Mesenchymal stem cell (in vitro differentiated cells and primary cell): ENCODE data around the gene COL8A2.
A peak's percentile ranks its signal among the peaks of the same experiment; 100 is the strongest.
"Not testable (repeated sequence)": the region's sequence is repeated elsewhere in the genome, so short reads cannot be mapped to it uniquely, and the experiment has no call there.

Experiments
- DNase-seq: peaks from one replicate; pipeline ENCODE4 v3.0.0-alpha.2; 2013
- H2AFZ ChIP-seq: one replicate; pipeline ENCODE4 v1.6.1; 2013; ENCODE audit warnings: low read depth, mild to moderate bottlenecking, control low read depth, inconsistent platforms, low read length, moderate library complexity
- H2AK5ac ChIP-seq: 2 replicates; pipeline ENCODE4 v1.6.1; 2013; ENCODE audit warnings: low read length, moderate library complexity, mild to moderate bottlenecking, inconsistent platforms; ENCODE audit not compliant: severe bottlenecking
- H2BK120ac ChIP-seq: one replicate; pipeline ENCODE4 v1.6.1; 2013; ENCODE audit warnings: low read depth, mild to moderate bottlenecking, inconsistent platforms, low read length, moderate library complexity
- H2BK12ac ChIP-seq, 2 experiments: one replicate each; pipeline ENCODE4 v1.6.1; 2013; ENCODE audit warnings: inconsistent platforms in 2 of 2, low read length in 2 of 2, mild to moderate bottlenecking in 2 of 2, moderate library complexity in 2 of 2, control low read depth in 1 of 2
- H2BK15ac ChIP-seq: one replicate; pipeline ENCODE4 v1.6.1; 2013; ENCODE audit warnings: mild to moderate bottlenecking, low read depth, inconsistent platforms; ENCODE audit not compliant: poor library complexity, severe bottlenecking
- H2BK5ac ChIP-seq: 2 replicates; pipeline ENCODE4 v1.6.1; 2013; ENCODE audit warnings: low read depth, mild to moderate bottlenecking, low read length, control low read depth, inconsistent platforms; ENCODE audit not compliant: poor library complexity, severe bottlenecking
- H3K14ac ChIP-seq, 2 experiments: one replicate each; pipeline ENCODE4 v1.6.1; 2013; ENCODE audit warnings: inconsistent platforms in 2 of 2, low read length in 2 of 2, control low read depth in 1 of 2, mild to moderate bottlenecking in 1 of 2, moderate library complexity in 1 of 2
- H3K18ac ChIP-seq, 2 experiments: one replicate each; pipeline ENCODE4 v1.6.1; 2013; ENCODE audit warnings: inconsistent platforms in 2 of 2, low read length in 2 of 2, control low read depth in 1 of 2, low read depth in 1 of 2, mild to moderate bottlenecking in 1 of 2
- H3K23ac ChIP-seq, 2 experiments: one replicate each; pipeline ENCODE4 v1.6.1; 2013; ENCODE audit warnings: inconsistent platforms in 2 of 2, low read length in 2 of 2, mild to moderate bottlenecking in 2 of 2, moderate library complexity in 2 of 2, control low read depth in 1 of 2
- H3K27ac ChIP-seq: 2 replicates; pipeline ENCODE4 v1.5.1; 2013; ENCODE audit warnings: mild to moderate bottlenecking, moderate library complexity, low read length, control low read depth, inconsistent platforms; ENCODE audit not compliant: poor library complexity, severe bottlenecking
- H3K27me3 ChIP-seq, 2 experiments: 2 replicates each; pipeline versions ENCODE4 v1.6.1 to v1.7.0; 2013; ENCODE audit warnings: low read length in 2 of 2, mild to moderate bottlenecking in 2 of 2, moderate library complexity in 2 of 2, control low read depth in 1 of 2, inconsistent platforms in 1 of 2; ENCODE audit not compliant: control insufficient read depth in 1 of 2, insufficient read depth in 1 of 2
- H3K36me3 ChIP-seq, 2 experiments: 2 replicates each; pipeline versions ENCODE4 v1.6.1 to v1.7.0; 2013; ENCODE audit warnings: low read length in 2 of 2, control low read depth in 1 of 2, inconsistent platforms in 1 of 2, low read depth in 1 of 2, mild to moderate bottlenecking in 1 of 2; ENCODE audit not compliant: insufficient read depth in 2 of 2, control insufficient read depth in 1 of 2
- H3K4ac ChIP-seq, 2 experiments: one replicate each; pipeline ENCODE4 v1.6.1; 2013; ENCODE audit warnings: inconsistent platforms in 2 of 2, low read length in 2 of 2, mild to moderate bottlenecking in 2 of 2, moderate library complexity in 2 of 2, control low read depth in 1 of 2, low read depth in 1 of 2
- H3K4me1 ChIP-seq: 2 replicates; pipeline ENCODE4 v1.6.1; 2013; ENCODE audit warnings: low read depth, low read length, control low read depth; ENCODE audit not compliant: control insufficient read depth, insufficient read depth
- H3K4me2 ChIP-seq: 2 replicates; pipeline ENCODE4 v1.6.1; 2013; ENCODE audit warnings: low read length, mild to moderate bottlenecking, inconsistent platforms; ENCODE audit not compliant: poor library complexity, severe bottlenecking
- H3K4me3 ChIP-seq, 2 experiments: 2 replicates each; pipeline versions ENCODE4 v1.5.1 to v1.7.0; 2013; ENCODE audit warnings: low read length in 2 of 2, mild to moderate bottlenecking in 2 of 2, control low read depth in 1 of 2, low read depth in 1 of 2; ENCODE audit not compliant: insufficient read depth in 1 of 2
- H3K79me1 ChIP-seq: replicated peaks from 2 replicates; pipeline ENCODE4 v1.6.1; 2013; ENCODE audit warnings: mild to moderate bottlenecking, control low read depth, low read length, inconsistent platforms; ENCODE audit not compliant: poor library complexity, severe bottlenecking
- H3K9ac ChIP-seq: 2 replicates; pipeline ENCODE4 v1.7.0; 2013; ENCODE audit warnings: mild to moderate bottlenecking, low read length, moderate library complexity
- H3K9me3 ChIP-seq: 2 replicates; pipeline ENCODE4 v1.7.0; 2013; ENCODE audit warnings: mild to moderate bottlenecking, low read length; ENCODE audit not compliant: control insufficient read depth
- H4K8ac ChIP-seq: one replicate; pipeline ENCODE4 v1.6.1; 2013; ENCODE audit warnings: inconsistent platforms, mild to moderate bottlenecking, low read length, moderate library complexity
- H4K91ac ChIP-seq: one replicate; pipeline ENCODE4 v1.6.1; 2013; ENCODE audit warnings: mild to moderate bottlenecking, low read length, inconsistent platforms
- WGBS: methylation state at CpG from one replicate; pipeline ENCODE4 v1.1.7; 2013; ENCODE audit warnings: mixed read lengths; 5-methylcytosine and 5-hydroxymethylcytosine counted together

Gene COL8A2

DNA sequence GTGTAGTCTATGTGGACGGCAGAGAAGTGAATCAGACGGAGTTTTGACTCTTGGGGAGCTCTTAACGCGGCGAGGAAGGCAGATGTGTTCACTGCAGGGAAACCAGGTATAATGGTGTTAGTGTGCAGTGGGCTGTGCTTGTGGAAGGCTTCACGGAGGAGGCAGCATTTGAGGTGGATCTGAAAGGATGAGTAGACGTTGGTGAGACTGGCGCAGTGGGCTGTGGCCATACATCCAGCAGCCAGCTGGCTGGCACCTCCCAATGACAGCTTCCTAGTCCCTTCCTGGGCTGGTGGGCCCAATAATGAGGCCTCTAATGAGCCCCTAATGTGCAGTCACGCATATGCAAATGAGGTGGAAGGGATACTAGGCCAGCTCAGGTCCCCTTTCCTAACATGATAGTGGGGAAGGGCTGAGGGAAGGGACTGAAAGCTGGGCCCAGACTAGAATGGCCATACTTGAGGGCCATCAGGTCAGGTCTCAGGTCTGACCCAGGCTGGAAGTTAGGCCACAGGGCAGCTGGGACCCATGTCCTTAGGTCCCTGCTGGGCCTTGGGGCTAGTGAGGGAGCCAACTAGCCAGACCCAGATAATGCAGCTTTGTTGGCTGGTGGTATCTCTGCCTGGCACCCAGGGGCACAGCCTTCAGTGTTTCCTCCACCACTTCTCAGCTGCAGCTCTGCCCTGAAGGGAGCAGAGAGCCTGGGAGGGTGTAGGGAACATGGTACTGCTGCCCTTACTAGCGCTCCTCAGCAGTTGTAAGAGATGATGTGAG is 34.8 kb upstream of the COL8A2 start:
- Histone ChIP-seq H2AFZ (no peak overlapping the region), H2BK120ac (no peak overlapping the region), H2BK5ac (no peak overlapping the region), H3K27ac (peak overlapping the region; percentile 93), H4K8ac (peak overlapping the region; percentile 7), H3K79me1 (peaks cover 2% of the 10 kb centered on the region), H3K36me3 (peaks cover 23 to 30% of the 10 kb centered on the region in 2 experiments), H3K4ac (peak overlapping the region in 1 of 2 experiments; percentile 24), H2BK15ac (no peak overlapping the region), H2AK5ac (peak overlapping the region; percentile 24), H3K27me3 (no peaks in the 10 kb centered on the region), H3K18ac (peak overlapping the region; percentile 5 to 55), H3K23ac (no peak overlapping the region), H3K4me2 (no peak overlapping the region), H3K4me1 (peaks cover 41% of the 10 kb centered on the region), H3K9ac (peak overlapping the region; percentile 90), H3K9me3 (no peaks in the 10 kb centered on the region), H3K14ac (no peak overlapping the region), H2BK12ac (no peak overlapping the region), H4K91ac (peak overlapping the region; percentile 25), H3K4me3 (peak overlapping the region in 1 of 2 experiments; percentile 81)
- DNase-seq, result no peak
- 95% methylated on average over 10 of the region's 10 CpGs for WGBS

- H2BK15ac ChIP-seq, H2BK120ac ChIP-seq, H3K27ac ChIP-seq, H3K79me1 ChIP-seq, DNase-seq, H4K8ac ChIP-seq, H3K9me3 ChIP-seq, H3K4me2 ChIP-seq, H2AK5ac ChIP-seq, H3K18ac ChIP-seq, H4K91ac ChIP-seq, H3K23ac ChIP-seq, H2BK5ac ChIP-seq, H2BK12ac ChIP-seq, H3K14ac ChIP-seq, H2AFZ ChIP-seq, H3K27me3 ChIP-seq, H3K4ac ChIP-seq: not testable (repeated sequence)
- H3K36me3 ChIP-seq, result peaks cover 23 to 27% of the 10 kb centered on the region in 2 experiments
- 94% methylated on average over 7 of the region's 10 CpGs for WGBS
- H3K9ac ChIP-seq, result peak overlapping the region; percentile 100
- H3K4me1 ChIP-seq, result peaks cover 46% of the 10 kb centered on the region
- H3K4me3 ChIP-seq, result peak overlapping the region in 1 of 2 experiments; percentile 93
Observed at GRCh38 chr1:36158827-36159252, 33.8 kb upstream of the COL8A2 start.

DNA sequence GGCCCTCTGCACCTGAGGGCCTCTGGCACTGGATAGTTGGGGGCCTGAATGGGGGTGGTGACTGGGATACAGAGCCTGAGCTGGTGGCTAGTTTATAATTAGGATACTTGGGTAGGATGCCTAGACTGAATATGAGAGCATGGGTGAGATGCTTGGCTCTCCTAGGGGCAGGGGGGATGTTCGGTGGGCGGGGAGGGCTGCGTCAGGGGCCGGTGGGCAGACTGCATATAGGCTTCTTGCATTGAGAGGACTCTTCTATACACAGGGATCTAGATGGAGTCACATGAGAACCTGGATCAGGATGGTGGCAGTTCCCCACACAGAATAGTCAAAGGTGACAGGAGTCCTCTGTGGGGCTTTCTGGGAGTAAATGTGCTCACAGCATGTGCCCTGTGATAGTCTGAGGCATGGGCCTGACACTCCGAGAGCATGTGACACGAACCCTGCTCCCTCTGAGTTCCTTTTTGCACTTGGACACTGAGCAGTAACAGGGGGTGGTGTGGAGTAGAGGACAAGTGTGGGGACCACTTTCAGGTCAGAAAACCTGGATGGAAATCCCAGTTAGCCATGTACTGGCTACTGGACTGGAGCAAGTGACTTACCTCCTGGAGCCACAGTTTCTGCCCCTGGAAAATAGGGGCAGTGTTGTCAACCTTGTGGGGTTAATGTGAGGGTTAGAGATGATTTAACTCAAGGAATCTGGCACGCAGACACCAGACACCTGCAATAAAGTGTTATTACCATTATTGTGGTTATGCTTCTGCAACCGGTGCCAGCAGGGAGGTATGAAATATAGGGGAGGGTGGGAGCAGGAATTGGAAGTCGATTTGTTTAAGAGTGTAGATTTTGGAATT is 33.2 kb upstream of the COL8A2 start:
- Histone ChIP-seq H3K9ac (peak overlapping the region; percentile 100), H3K4ac (no peak overlapping the region), H3K36me3 (peaks cover 23 to 27% of the 10 kb centered on the region in 2 experiments), H2AK5ac (peak overlapping the region; percentile 23), H3K23ac (peak overlapping the region in 1 of 2 experiments; percentile 64), H2BK12ac (no peak overlapping the region), H3K79me1 (peaks cover 4% of the 10 kb centered on the region), H2BK15ac (no peak overlapping the region), H3K27me3 (no peaks in the 10 kb centered on the region), H3K9me3 (no peaks in the 10 kb centered on the region), H2AFZ (no peak overlapping the region), H4K8ac (no peak overlapping the region), H3K4me2 (peak overlapping the region; percentile 96), H2BK5ac (no peak overlapping the region), H4K91ac (no peak overlapping the region), H3K4me3 (peak overlapping the region; percentile 93 to 98), H3K18ac (no peak overlapping the region), H2BK120ac (no peak overlapping the region), H3K4me1 (peaks cover 46% of the 10 kb centered on the region), H3K27ac (peak overlapping the region; percentile 63), H3K14ac (peak overlapping the region in 1 of 2 experiments; percentile 72)
- 84% methylated on average over 9 of the region's 9 CpGs for WGBS
- DNase-seq, result no peak
